SK-N-SH (cell line): ENCODE results near the gene CDK1. TPM values are rescaled to one million over a fixed set of nuclear protein-coding genes. Genes with fewer than 3 reads are reported as not detected.

ENCODE experiments used
- CTCF ChIA-PET: fragments of 300-600, 350-600 bp; formaldehyde crosslinking; extraction: SDS; loops from one replicate; lab custom pipeline; 2021; lab: Yijun Ruan, JAX
- POLR2A ChIA-PET: fragments of 350-600 bp; sonication (Branson Sonifier 250); formaldehyde crosslinking; extraction: SDS; loops from one replicate; lab custom pipeline; 2020; ENCODE audit warnings: antibody characterized with exemption, inconsistent platforms; lab: Yijun Ruan, JAX
- DNase-seq: peaks from one replicate; pipeline ENCODE4 v3.0.0; 2012
- H2AFZ ChIP-seq: fragments of 200-600 bp; sonication (generic); 2 replicates; pipeline ENCODE4 v1.8.1; 2016; ENCODE audit warnings: antibody characterized with exemption, mild to moderate bottlenecking, low read depth
- H3F3A ChIP-seq: fragments of 200-600 bp; sonication (generic); replicated peaks from 2 replicates; pipeline ENCODE3; 2016; ENCODE audit warnings: antibody characterized with exemption, mild to moderate bottlenecking; ENCODE audit not compliant: insufficient read depth
- H3K27ac ChIP-seq, 2 experiments: fragments of 200-500 bp in 1 of 2; fragments of 200-600 bp in 1 of 2; sonication (Bioruptor generic) in 1 of 2; sonication (generic), shearing (Covaris generic) in 1 of 2; 2 replicates each; pipeline versions ENCODE4 v1.5.1 to v1.6.1; 2014 to 2016; ENCODE audit warnings: low read depth in 2 of 2, inconsistent platforms in 1 of 2, low read length in 1 of 2, mild to moderate bottlenecking in 1 of 2, mixed read lengths in 1 of 2
- H3K27me3 ChIP-seq: fragments of 200-600 bp; sonication (generic), shearing (Covaris generic); 2 replicates; pipeline ENCODE4 v1.6.1; 2016; ENCODE audit warnings: mixed run types; ENCODE audit not compliant: insufficient read depth
- H3K36me3 ChIP-seq, 2 experiments: fragments of 200-500 bp in 1 of 2; fragments of 200-600 bp in 1 of 2; sonication (Bioruptor generic) in 1 of 2; sonication (generic) in 1 of 2; replicated peaks in 1 of 2; 2 replicates each; pipeline versions ENCODE3 to v1.5.1; 2014 to 2016; ENCODE audit warnings: low read length in 1 of 2, mild to moderate bottlenecking in 1 of 2; ENCODE audit not compliant: insufficient read depth in 2 of 2, control insufficient read depth in 1 of 2
- H3K4me1 ChIP-seq, 2 experiments: fragments of 200-500 bp in 1 of 2; fragments of 200-600 bp in 1 of 2; sonication (Bioruptor generic) in 1 of 2; sonication (generic), shearing (Covaris generic) in 1 of 2; 2 replicates each; pipeline versions ENCODE4 v1.5.1 to v1.6.1; 2014 to 2016; ENCODE audit warnings: low read depth in 1 of 2, low read length in 1 of 2, mixed run types in 1 of 2; ENCODE audit not compliant: insufficient read depth in 2 of 2, control insufficient read depth in 1 of 2
- H3K4me2 ChIP-seq: fragments of 200-600 bp; sonication (generic), shearing (Covaris generic); 2 replicates; pipeline ENCODE4 v1.6.1; 2017; ENCODE audit warnings: mixed run types
- H3K4me3 ChIP-seq, 2 experiments: fragments of 200-500 bp in 1 of 2; fragments of 200-600 bp in 1 of 2; sonication (Bioruptor generic) in 1 of 2; sonication (generic), shearing (Covaris generic) in 1 of 2; 2 replicates each; pipeline versions ENCODE4 v1.5.1 to v1.8.1; 2014 to 2016; ENCODE audit warnings: low read depth in 2 of 2, inconsistent platforms in 1 of 2, low read length in 1 of 2, mild to moderate bottlenecking in 1 of 2, mixed read lengths in 1 of 2, moderate library complexity in 1 of 2
- H3K79me2 ChIP-seq: fragments of 200-600 bp; sonication (generic); 2 replicates; pipeline ENCODE4 v1.8.1; 2017; ENCODE audit warnings: mild to moderate bottlenecking; ENCODE audit not compliant: insufficient read depth
- H3K9ac ChIP-seq: fragments of 200-600 bp; sonication (generic); 2 replicates; pipeline ENCODE4 v1.6.1; 2017; ENCODE audit warnings: mixed run types
- H3K9me2 ChIP-seq: fragments of 200-600 bp; sonication (generic); 2 replicates; pipeline ENCODE4 v1.6.1; 2017; ENCODE audit warnings: mixed run types
- H3K9me3 ChIP-seq: fragments of 200-600 bp; sonication (generic); 2 replicates; pipeline ENCODE4 v1.6.1; 2017; ENCODE audit warnings: mixed run types, mild to moderate bottlenecking, moderate library complexity
- H4K20me1 ChIP-seq: fragments of 200-600 bp; sonication (generic); 2 replicates; pipeline ENCODE4 v1.6.1; 2017; ENCODE audit warnings: mild to moderate bottlenecking, mixed run types; ENCODE audit not compliant: insufficient read depth
- CHD2 ChIP-seq: fragments of 150-350 bp; IDR thresholded peaks from 2 replicates; pipeline ENCODE4 v1.6.1; 2018; ENCODE audit warnings: low read length; ENCODE audit not compliant: partially characterized antibody
- EP300 ChIP-seq, 2 experiments: IDR thresholded peaks; 2 replicates each; pipeline versions ENCODE4 v1.4.0 to v1.6.1; 2012; ENCODE audit warnings: borderline replicate concordance in 1 of 2, low read depth in 1 of 2, low read length in 1 of 2
- FOSL2 ChIP-seq: IDR thresholded peaks from 2 replicates; pipeline ENCODE4 v1.4.0; 2012; ENCODE audit warnings: low read depth, mild to moderate bottlenecking, moderate library complexity, borderline replicate concordance
- FOXJ3 ChIP-seq: sonication (generic); formaldehyde crosslinking; IDR thresholded peaks from 2 replicates; pipeline ENCODE4 v1.5.1; 2020; ENCODE audit warnings: mild to moderate bottlenecking, missing genetic modification reagents
- GABPA ChIP-seq: IDR thresholded peaks from 2 replicates; pipeline ENCODE4 v1.4.0; 2012; ENCODE audit warnings: low read depth, mild to moderate bottlenecking
- IRF3 ChIP-seq: fragments of 150-350 bp; IDR thresholded peaks from 2 replicates; pipeline ENCODE4 v1.6.1; 2016; ENCODE audit warnings: mild to moderate bottlenecking, low read depth, low read length
- MAX ChIP-seq: IDR thresholded peaks from 2 replicates; pipeline ENCODE4 v1.4.0; 2012; ENCODE audit warnings: low read depth
- MEF2A ChIP-seq: IDR thresholded peaks from 2 replicates; pipeline ENCODE4 v1.4.0; 2012; ENCODE audit warnings: low read depth, borderline replicate concordance
- MXI1 ChIP-seq: IDR thresholded peaks from 2 replicates; pipeline ENCODE4 v1.6.1; 2012; ENCODE audit warnings: mild to moderate bottlenecking, low read depth, low read length, improper control_type of control experiment
- NFIC ChIP-seq: IDR thresholded peaks from 2 replicates; pipeline ENCODE4 v1.4.0; 2012; ENCODE audit warnings: borderline replicate concordance
- RAD21 ChIP-seq: IDR thresholded peaks from 2 replicates; pipeline ENCODE4 v1.6.1; 2012; ENCODE audit warnings: mild to moderate bottlenecking, low read length
- RCOR1 ChIP-seq: fragments of 150-350 bp; IDR thresholded peaks from 2 replicates; pipeline ENCODE4 v1.6.1; 2017; ENCODE audit warnings: antibody characterized with exemption, low read length
- REST ChIP-seq: IDR thresholded peaks from 2 replicates; pipeline ENCODE4 v1.6.1; 2012; ENCODE audit warnings: mild to moderate bottlenecking, low read depth, low read length, moderate library complexity
- RFX5 ChIP-seq: IDR thresholded peaks from 2 replicates; pipeline ENCODE4 v1.6.1; 2012; ENCODE audit warnings: mild to moderate bottlenecking, improper control_type of control experiment, low read length
- RXRA ChIP-seq: IDR thresholded peaks from 2 replicates; pipeline ENCODE4 v1.4.0; 2012; ENCODE audit warnings: low read depth, mild to moderate bottlenecking, borderline replicate concordance
- SIN3A ChIP-seq: IDR thresholded peaks from 2 replicates; pipeline ENCODE4 v1.6.1; 2012; ENCODE audit warnings: low read depth, mild to moderate bottlenecking, low read length, moderate library complexity, borderline replicate concordance
- SMC3 ChIP-seq: IDR thresholded peaks from 2 replicates; pipeline ENCODE4 v1.6.1; 2012; ENCODE audit warnings: low read depth, low read length, improper control_type of control experiment
- TAF1 ChIP-seq: IDR thresholded peaks from 2 replicates; pipeline ENCODE4 v1.6.1; 2012; ENCODE audit warnings: low read depth, mild to moderate bottlenecking, low read length, moderate library complexity, borderline replicate concordance
- TCF12 ChIP-seq: IDR thresholded peaks from 2 replicates; pipeline ENCODE4 v1.4.0; 2012
- USF2 ChIP-seq: fragments of 150-350 bp; IDR thresholded peaks from 2 replicates; pipeline ENCODE4 v1.6.1; 2017; ENCODE audit warnings: antibody characterized with exemption, low read length, low read depth, borderline replicate concordance
- WGBS: methylation state at CpG from one replicate; pipeline ENCODE4 v1.1.6; 2017; ENCODE audit warnings: low lambda C conversion rate; 5-methylcytosine and 5-hydroxymethylcytosine counted together
- polyA plus RNA-seq, 3 experiments: library from polyadenylated mRNA; depleted of rRNA; stranded (reverse); fragments of >200 nt; gene quantifications; 2 replicates each; pipeline ENCODE4 v1.2.3, GENCODE V29; 2012

The CDK1 gene
- polyA plus RNA-seq, 1 of the 3 experiments (the other 2 are of a cell fraction): 20.8 TPM

GRCh38 chr10:60821656-60822055 lies 43.4 kb downstream of the CDK1 start:
- Histone ChIP-seq H2AFZ (no peak overlapping the region), H3K79me2 (no peaks in the 10 kb centered on the region), H3F3A (peaks cover 6% of the 10 kb centered on the region), H3K36me3 (no peaks in the 10 kb centered on the region), H4K20me1 (no peaks in the 10 kb centered on the region), H3K4me1 (peaks cover 2 to 32% of the 10 kb centered on the region in 2 experiments), H3K27me3 (no peaks in the 10 kb centered on the region), H3K9ac (no peak overlapping the region), H3K9me2 (no peaks in the 10 kb centered on the region), H3K9me3 (no peaks in the 10 kb centered on the region), H3K4me2 (no peak overlapping the region), H3K27ac (peak overlapping the region; percentile 43 to 78; a peak in 2 of 4 replicates), H3K4me3 (no peak overlapping the region)
- no peak for DNase-seq
- ChIA-PET CTCF (no interaction called here), POLR2A (no interaction called here)
- TF ChIP-seq NFIC: no peak
- TF ChIP-seq RXRA: no peak
- no peak for TF ChIP-seq IRF3
- TF ChIP-seq EP300 (IDR thresholded peaks at IDR 0.05; ENCODE audit: borderline replicate concordance in 1 of 2, low read depth in 1 of 2, low read length in 1 of 2): no peak
- no peak for TF ChIP-seq RCOR1
- no peak for TF ChIP-seq REST
- TF ChIP-seq TCF12: no peak
- no peak for TF ChIP-seq FOXJ3 (CRISPR knock-in tag)
- no peak for TF ChIP-seq USF2
- 57% methylated on average over 2 of the region's 2 CpGs for WGBS

- H2AFZ ChIP-seq: no peak overlapping the region
- WGBS: 85% methylated on average over 4 of the region's 4 CpGs
- POLR2A ChIA-PET: no interaction called here
- H3K4me1 ChIP-seq: peaks cover 4 to 24% of the 10 kb centered on the region in 2 experiments
- DNase-seq: no peak
- no peak overlapping the region for H3K27ac ChIP-seq
- H3K9me3 ChIP-seq: no peaks in the 10 kb centered on the region
- H3K79me2 ChIP-seq: no peaks in the 10 kb centered on the region
- no peaks in the 10 kb centered on the region for H4K20me1 ChIP-seq
- no peaks in the 10 kb centered on the region for H3K36me3 ChIP-seq
- TF ChIP-seq MXI1 (no peak), RCOR1 (no peak), SIN3A (no peak), RFX5 (no peak), CHD2 (no peak), RAD21 (no peak), GABPA (no peak), MEF2A (no peak), FOSL2 (no peak), MAX (no peak), TAF1 (no peak), SMC3 (no peak), USF2 (no peak)
- TF ChIP-seq, all 33 proteins: peak for 0
- H3K9me2 ChIP-seq: no peaks in the 10 kb centered on the region
- H3F3A ChIP-seq: peaks cover 12% of the 10 kb centered on the region
- no peaks in the 10 kb centered on the region for H3K27me3 ChIP-seq
- CTCF ChIA-PET: interaction anchor here (1.6 kb wide), 1 partner anchor 126 kb away, joined by 4 read pairs; no protein-coding TSS in a partner anchor
- H3K9ac ChIP-seq: no peak overlapping the region
- no peak overlapping the region for H3K4me3 ChIP-seq
- no peak overlapping the region for H3K4me2 ChIP-seq
These were observed 44.5 kb downstream of the CDK1 start for GRCh38 chr10:60822809-60823208.
